Uterus (tissue), 4 donors: ENCODE measurements around the gene XPO5. TPM values are rescaled to one million over a fixed set of nuclear protein-coding genes. Genes with fewer than 3 reads are reported as not detected.

Source experiments
- DNase-seq, 2 donors: peaks; one replicate each; pipeline ENCODE4 v3.0.0-alpha.2; 2019 to 2020
- H3K27ac ChIP-seq, 2 donors: fragments of 200-600 bp; sonication (generic); 1 replicate in 1 of 2; 2 replicates in 1 of 2; pipeline ENCODE4 v1.5.1; 2016 to 2018
- H3K27me3 ChIP-seq, 2 donors: fragments of 200-600 bp; sonication (generic); one replicate each; pipeline ENCODE4 v1.5.1; 2018 to 2019; ENCODE audit warnings: control low read depth in 1 of 2
- H3K36me3 ChIP-seq, 2 donors: fragments of 200-600 bp; sonication (generic); one replicate each; pipeline ENCODE4 v1.5.1; 2019; ENCODE audit warnings: control low read depth in 1 of 2
- H3K4me1 ChIP-seq, 2 donors: fragments of 200-600 bp; sonication (generic); one replicate each; pipeline ENCODE4 v1.5.1; 2018 to 2019; ENCODE audit warnings: control low read depth in 1 of 2
- H3K4me3 ChIP-seq, 2 donors: fragments of 200-600 bp; sonication (generic); 1 replicate in 1 of 2; 2 replicates in 1 of 2; pipeline ENCODE4 v1.5.1; 2018 to 2019; ENCODE audit warnings: mild to moderate bottlenecking in 1 of 2
- H3K9me3 ChIP-seq, 2 donors: fragments of 200-600 bp; sonication (generic); one replicate each; pipeline ENCODE4 v1.5.1; 2019; ENCODE audit warnings: control low read depth in 1 of 2
- POLR2A ChIP-seq, 2 donors: fragments of 450-650 bp; IDR thresholded peaks; one replicate each; pipeline ENCODE4 v1.6.1; 2016; ENCODE audit warnings: antibody characterized with exemption in 2 of 2, mild to moderate bottlenecking in 1 of 2, moderate library complexity in 1 of 2
- intact Hi-C: fragments of 100-400 bp; cut with DNase I; formaldehyde crosslinking; loops from one replicate; pipeline ENCODE4 v1.15.1; 2023; ENCODE audit warnings: low total_unique reads
- total RNA-seq, 4 donors: library from RNA; depleted of rRNA in 3 of 4; stranded (reverse); fragments of >200 nt in 3 of 4; gene quantifications; one replicate each; pipeline versions ENCODE4 v1.1.0 to v1.2.4, GENCODE V29; 2014 to 2023
- TF ChIP-seq, protein P1 (sequence below), 4 experiments: fragments of 200-600 bp in 2 of 4; fragments of 450-650 bp in 2 of 4; sonication (generic) in 2 of 4; IDR thresholded peaks; one replicate each; pipeline ENCODE4 v1.5.1; 2016 to 2019; ENCODE audit warnings: antibody characterized with exemption in 4 of 4, mild to moderate bottlenecking in 2 of 4, moderate library complexity in 1 of 4
- donor health status: DM: yes; HTN: yes; CAD: no.

XPO5 gene
- total RNA-seq, 4 donors from 2014 or later, result 29.2 to 62.9 (median 40.8) TPM

DNA sequence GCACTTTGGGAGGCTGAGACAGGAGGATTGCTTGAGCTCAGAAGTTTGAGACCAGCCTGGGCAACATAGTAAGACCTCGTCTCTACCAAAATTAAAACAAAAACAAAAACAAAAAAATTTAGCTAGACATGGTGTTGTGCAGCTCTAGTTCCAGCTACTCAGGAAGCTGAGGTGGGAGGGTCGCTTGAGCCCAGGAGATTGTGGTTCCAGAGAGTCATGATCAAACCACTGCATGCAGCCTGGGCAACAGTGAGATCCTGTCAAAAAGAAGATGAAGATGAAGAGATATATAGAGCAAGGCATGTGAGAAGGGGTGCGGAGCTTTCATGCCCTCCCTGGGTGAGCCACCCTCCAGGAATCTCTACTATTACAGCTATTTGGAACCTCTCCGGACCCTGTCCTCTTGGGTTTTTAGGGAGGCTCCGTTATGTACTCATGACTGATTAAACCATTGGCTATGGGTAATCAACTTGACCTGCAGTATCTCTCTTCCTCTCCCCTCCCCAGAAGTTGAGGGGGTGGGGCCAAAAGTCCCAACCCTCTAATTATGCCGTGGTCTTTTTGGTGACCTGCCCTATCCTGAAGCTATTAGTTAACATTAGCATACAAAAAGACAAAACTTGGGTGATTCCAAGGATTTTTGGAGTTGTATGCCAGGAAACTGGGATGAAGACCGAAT, 9.2 kb upstream of the XPO5 start:
- DNase-seq, result no peak
- intact Hi-C loops, result no loop called here
- Histone ChIP-seq H3K4me3 (no peak overlapping the region), H3K36me3 (no peaks in the 10 kb centered on the region), H3K4me1 (no peaks in the 10 kb centered on the region), H3K9me3 (no peaks in the 10 kb centered on the region), H3K27ac (no peak overlapping the region), H3K27me3 (no peaks in the 10 kb centered on the region)
- no peak for TF ChIP-seq POLR2A (IDR thresholded peaks at IDR 0.05)
- TF ChIP-seq, protein P1, sequence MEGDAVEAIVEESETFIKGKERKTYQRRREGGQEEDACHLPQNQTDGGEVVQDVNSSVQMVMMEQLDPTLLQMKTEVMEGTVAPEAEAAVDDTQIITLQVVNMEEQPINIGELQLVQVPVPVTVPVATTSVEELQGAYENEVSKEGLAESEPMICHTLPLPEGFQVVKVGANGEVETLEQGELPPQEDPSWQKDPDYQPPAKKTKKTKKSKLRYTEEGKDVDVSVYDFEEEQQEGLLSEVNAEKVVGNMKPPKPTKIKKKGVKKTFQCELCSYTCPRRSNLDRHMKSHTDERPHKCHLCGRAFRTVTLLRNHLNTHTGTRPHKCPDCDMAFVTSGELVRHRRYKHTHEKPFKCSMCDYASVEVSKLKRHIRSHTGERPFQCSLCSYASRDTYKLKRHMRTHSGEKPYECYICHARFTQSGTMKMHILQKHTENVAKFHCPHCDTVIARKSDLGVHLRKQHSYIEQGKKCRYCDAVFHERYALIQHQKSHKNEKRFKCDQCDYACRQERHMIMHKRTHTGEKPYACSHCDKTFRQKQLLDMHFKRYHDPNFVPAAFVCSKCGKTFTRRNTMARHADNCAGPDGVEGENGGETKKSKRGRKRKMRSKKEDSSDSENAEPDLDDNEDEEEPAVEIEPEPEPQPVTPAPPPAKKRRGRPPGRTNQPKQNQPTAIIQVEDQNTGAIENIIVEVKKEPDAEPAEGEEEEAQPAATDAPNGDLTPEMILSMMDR (IDR thresholded peaks at IDR 0.05), result no peak

DNA sequence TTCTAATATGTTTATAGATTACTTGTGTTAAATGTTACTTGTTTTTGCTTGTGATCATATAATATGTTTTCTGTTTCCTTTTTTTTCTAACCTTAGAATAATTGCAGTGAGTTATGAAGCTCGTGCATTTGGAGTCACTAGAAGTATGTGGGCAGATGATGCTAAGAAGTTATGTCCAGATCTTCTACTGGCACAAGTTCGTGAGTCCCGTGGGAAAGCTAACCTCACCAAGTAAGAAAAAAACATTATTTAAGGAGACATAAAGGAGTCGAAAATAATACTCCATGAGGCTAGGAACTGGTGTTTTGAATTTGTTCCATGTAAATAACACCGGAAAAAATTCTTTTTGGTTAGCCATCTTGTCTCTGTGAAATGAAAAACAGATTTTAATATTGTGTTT, 7.1 kb upstream of the XPO5 start:
- H3K27me3 ChIP-seq, result no peaks in the 10 kb centered on the region
- DNase-seq, result no peak
- intact Hi-C loops, result no loop called here
- no peak overlapping the region for H3K27ac ChIP-seq
- no peaks in the 10 kb centered on the region for H3K9me3 ChIP-seq
- no peak for TF ChIP-seq POLR2A (IDR thresholded peaks at IDR 0.05)
- TF ChIP-seq, protein P1 (IDR thresholded peaks at IDR 0.05), result no peak
- H3K4me1 ChIP-seq, result no peaks in the 10 kb centered on the region
- no peaks in the 10 kb centered on the region for H3K36me3 ChIP-seq
- H3K4me3 ChIP-seq, result no peak overlapping the region

DNA sequence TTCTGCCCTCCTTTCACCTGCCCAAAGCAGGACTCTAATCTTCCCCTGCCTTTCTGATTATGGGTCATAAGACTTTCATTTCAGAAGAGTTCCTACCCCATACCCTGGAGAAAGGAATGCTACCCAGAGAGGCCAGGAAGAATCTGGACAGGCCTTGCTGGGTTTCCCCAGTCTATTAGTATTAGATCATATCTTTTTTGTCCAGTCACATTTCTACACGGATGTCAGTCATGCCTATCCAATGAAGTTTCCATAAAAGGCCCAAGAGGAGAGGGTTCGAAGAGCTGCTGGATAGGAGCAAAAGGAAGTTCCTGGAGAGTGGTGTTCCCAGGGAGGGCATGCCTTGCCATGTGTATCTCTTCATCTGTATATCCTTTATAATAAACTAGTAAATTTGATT, 3.3 kb upstream of the XPO5 start:
- no peaks in the 10 kb centered on the region for H3K36me3 ChIP-seq
- peaks cover 0 to 6% of the 10 kb centered on the region in 2 donors for H3K4me1 ChIP-seq
- no peaks in the 10 kb centered on the region for H3K9me3 ChIP-seq
- H3K4me3 ChIP-seq, result no peak overlapping the region
- no peak overlapping the region for H3K27ac ChIP-seq
- TF ChIP-seq, protein P1 (IDR thresholded peaks at IDR 0.05), result no peak
- TF ChIP-seq POLR2A (IDR thresholded peaks at IDR 0.05), result no peak
- no peaks in the 10 kb centered on the region for H3K27me3 ChIP-seq
- intact Hi-C loops, result no loop called here
- DNase-seq, result no peak

DNA sequence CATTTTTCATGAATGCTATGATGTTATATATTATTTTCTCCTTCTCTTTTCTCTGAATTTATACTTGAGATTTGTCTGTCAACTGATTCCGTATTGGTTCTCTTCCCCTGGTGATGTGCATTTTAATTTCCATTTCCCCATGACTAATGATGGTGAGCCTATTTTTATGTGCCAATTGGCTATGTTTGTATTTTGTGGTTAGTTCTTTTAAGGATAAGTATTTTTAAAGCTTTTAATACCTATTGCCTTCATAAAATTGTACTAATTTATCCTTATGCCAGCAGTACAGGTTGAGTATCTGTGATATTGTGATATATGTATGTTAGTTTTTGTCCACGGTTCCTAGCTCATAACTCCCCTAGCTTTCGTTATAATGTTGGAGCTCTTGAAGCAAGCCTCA, 2.9 kb upstream of the XPO5 start:
- intact Hi-C loops, result no loop called here
- H3K4me3 ChIP-seq, result no peak overlapping the region
- H3K27me3 ChIP-seq, result no peaks in the 10 kb centered on the region
- peaks cover 0 to 6% of the 10 kb centered on the region in 2 donors for H3K4me1 ChIP-seq
- H3K27ac ChIP-seq, result no peak overlapping the region
- no peaks in the 10 kb centered on the region for H3K36me3 ChIP-seq
- TF ChIP-seq, protein P1 (IDR thresholded peaks at IDR 0.05), result no peak
- TF ChIP-seq POLR2A (IDR thresholded peaks at IDR 0.05), result no peak
- DNase-seq, result no peak
- H3K9me3 ChIP-seq, result no peaks in the 10 kb centered on the region

DNA sequence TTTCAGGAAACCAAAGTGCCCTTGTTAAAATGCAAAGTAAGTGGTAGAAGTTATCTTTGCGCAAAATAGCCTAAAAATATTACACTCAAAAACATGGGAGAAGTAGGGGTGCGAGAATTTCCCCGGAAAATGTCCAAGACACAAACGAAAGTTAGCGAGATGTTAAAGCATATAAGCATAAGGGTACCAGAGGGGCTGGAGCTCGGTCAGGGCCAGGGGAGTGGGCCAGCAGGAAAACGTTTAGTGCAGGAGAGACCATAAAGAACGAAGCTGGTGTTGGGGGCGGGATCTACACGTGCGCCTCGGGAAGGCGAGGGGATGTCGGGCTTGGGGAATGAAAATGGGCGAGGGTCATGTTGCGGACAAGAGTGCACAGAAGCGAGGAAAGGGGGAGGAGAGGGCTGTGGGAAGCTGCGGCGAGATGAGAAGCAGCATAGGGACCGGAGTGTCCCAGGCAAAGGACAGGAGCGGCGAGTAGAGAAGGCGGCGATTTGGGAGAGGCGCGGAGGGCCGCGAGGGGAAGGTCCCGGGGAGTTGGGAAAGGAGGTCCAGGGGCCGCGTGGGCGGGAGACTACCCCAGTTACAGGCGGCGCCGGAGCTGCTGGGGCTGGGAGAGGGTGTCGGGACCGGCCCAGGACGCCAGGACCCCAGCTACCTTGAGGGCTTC, 600 bp downstream of the XPO5 start:
- intact Hi-C loops, result no loop called here
- Histone ChIP-seq H3K36me3 (no peaks in the 10 kb centered on the region), H3K27me3 (no peaks in the 10 kb centered on the region), H3K4me3 (peak overlapping the region; percentile 79 to 89), H3K4me1 (peaks cover 0 to 6% of the 10 kb centered on the region in 2 donors), H3K9me3 (no peaks in the 10 kb centered on the region), H3K27ac (peak overlapping the region; percentile 32 to 70)
- no peak for DNase-seq
- no peak for TF ChIP-seq POLR2A (IDR thresholded peaks at IDR 0.05)
- TF ChIP-seq, protein P1 (IDR thresholded peaks at IDR 0.05), result no peak
